CD4-positive, alpha-beta T cell treated with Interleukin-17A for 1 hour (primary cell): Measurements from ENCODE around the gene ZSWIM2.
"Not testable (repeated sequence)": the region's sequence is repeated elsewhere in the genome, so short reads cannot be mapped to it uniquely, and the experiment has no call there.

ENCODE experiments used
- DNase-seq: peaks from one replicate; pipeline ENCODE4 v3.0.0-alpha.2; 2020

Gene ZSWIM2

GRCh38 chr2:186841940-186842339 is 7.0 kb downstream of the ZSWIM2 start:
- DNase-seq, result no peak

GRCh38 chr2:186835628-186836027 is 13.3 kb downstream of the ZSWIM2 start:
- DNase-seq, result no peak

GRCh38 chr2:186827862-186828492 is 21.0 kb downstream of the ZSWIM2 start:
- DNase-seq, result no peak

GRCh38 chr2:186827411-186827810 is 21.6 kb downstream of the ZSWIM2 start:
- DNase-seq, result no peak

DNA sequence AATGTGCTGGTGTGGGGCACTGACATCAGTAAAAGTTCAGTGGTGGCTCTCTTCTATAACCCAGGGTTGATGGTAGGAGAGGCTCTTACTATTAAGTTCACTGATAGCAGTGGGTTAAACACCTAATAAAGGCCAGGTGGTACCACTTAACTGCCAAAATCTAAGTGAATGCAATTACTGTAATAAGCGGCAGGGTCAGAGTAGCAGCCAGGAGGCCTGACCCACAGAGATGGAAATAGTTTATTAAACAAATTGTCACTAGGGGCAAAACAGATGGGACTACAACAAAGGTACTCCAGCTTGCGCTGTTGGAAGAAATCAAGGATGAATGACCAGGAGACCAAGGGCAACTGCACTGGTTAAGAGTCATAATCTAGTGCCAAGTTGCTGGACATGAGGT is 26.6 kb downstream of the ZSWIM2 start:
- DNase-seq, result no peak

- DNase-seq, result no peak
Measured at GRCh38 chr2:186820303-186820702, 28.7 kb downstream of the ZSWIM2 start.

DNA sequence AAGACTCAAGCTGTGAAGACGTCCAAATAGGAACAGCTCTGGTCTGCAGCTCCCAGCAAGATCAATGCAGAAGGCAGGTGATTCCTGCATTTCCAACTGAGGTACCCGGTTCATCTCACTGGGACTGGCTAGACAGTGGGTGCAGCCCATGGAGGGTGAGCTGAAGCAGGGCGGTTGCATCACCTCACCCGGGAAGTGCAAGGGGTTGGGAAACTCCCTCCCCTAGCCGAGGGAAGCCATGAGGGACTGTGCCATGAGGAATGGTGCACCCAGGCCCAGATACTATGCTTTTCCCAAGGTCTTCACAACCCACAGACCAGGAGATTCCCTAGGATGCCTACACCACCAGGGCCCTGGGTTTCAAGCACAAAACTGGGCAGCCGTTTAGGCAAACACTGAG is 37.2 kb downstream of the ZSWIM2 start:
- DNase-seq, result not testable (repeated sequence)

- DNase-seq, result no peak
Measured at GRCh38 chr2:186806591-186806990, 42.4 kb downstream of the ZSWIM2 start.

DNA sequence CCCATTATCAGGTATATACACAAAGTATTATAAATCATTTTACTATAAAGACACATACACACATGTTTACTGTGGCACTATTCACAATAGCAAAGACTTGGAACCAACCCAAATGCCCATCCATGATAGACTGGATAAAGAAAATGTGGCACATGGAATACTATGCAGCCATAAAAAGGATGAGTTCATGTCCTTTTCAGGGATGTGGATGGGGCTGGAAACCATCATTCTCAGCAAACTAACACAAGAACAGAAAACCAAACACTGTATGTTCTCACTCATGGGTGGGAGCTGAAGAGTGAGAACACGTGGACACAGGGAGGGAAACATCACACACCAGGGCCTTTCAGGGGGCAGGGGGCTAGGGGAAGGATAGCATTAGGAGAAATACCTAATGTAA is 50.4 kb downstream of the ZSWIM2 start:
- DNase-seq, result not testable (repeated sequence)

DNA sequence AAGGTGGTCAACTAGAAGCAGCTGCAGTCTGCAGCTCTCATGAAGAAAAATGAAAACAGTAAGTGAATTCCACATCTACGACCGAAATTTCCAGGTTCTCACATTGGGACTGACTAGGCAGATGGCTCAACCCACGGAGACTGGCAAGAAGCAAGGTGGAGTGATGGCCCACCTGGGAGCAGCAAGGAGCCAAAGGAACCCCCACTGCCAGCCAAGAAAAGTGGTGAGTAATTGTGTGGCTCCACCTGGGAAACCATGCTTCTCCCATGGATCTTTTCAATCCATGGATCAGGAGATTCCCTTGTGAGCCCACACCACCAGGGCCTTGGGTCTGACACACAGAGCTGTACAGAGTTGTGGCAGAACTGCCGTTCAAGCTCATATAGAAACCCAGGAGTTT is 64.0 kb downstream of the ZSWIM2 start:
- no peak for DNase-seq

DNA sequence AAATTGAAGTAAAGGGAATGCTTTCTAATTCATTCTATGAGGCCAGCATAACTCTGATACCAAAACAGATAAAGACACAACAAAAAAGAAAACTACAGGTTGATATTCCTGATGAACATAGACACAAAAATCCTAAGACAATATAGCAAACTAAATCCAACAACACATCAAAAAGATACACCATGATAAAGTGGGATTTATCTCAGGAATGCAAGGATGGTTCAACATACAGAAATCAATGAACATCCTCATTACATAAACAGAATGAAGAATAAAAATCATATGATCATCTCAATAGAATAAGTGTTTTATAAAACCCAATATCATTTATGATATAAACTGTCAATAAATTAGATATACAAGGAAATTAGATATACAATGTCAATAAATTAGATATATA is 65.7 kb downstream of the ZSWIM2 start:
- no peak for DNase-seq

DNA sequence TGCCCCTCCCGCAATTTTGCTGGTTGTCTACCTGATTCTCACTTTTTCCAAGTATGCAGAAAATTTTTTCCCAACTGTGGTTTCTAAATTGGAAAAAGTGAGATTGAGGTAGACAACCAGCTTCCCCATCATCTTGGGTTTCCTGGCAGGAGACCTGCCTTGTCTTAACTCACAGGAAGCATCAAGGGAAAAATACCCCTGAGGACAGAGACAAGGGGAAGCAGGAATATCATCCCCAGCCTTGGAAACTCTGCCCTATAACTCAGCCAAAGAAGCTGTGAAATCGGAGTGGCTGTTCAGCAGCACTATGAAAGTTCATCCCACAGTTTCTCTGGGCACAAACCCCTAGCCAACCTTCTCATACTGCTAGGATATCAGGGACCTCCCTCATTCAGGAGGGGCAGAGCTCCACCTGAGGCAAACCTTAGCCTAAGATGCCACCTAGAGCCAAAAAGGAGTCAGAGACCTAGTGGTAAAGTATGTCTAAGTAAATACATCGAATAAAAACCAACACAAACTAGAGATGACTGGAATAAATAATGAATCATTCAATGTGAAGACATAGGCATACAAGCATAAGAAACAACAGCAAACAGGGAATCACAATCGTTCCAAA is 68.2 kb downstream of the ZSWIM2 start:
- no peak for DNase-seq
